Gastrocnemius medialis (tissue), 4 donors: ENCODE data around the gene DEPP1.

Experiments
- CTCF ChIP-seq, 5 experiments: fragments of 450-650 bp in 3 of 5; fragments of 200-600 bp in 2 of 5; sonication (generic) in 2 of 5; IDR thresholded peaks in 4 of 5; conservative IDR thresholded peaks in 1 of 5; 1 replicate in 4 of 5; 2 replicates in 1 of 5; pipeline ENCODE4 v1.5.1; 2016 to 2019; ENCODE audit warnings: antibody characterized with exemption in 5 of 5, mild to moderate bottlenecking in 3 of 5, moderate library complexity in 3 of 5
- POLR2A ChIP-seq, 2 donors: fragments of 450-650 bp; IDR thresholded peaks; one replicate each; pipeline ENCODE4 v1.6.1; 2017; ENCODE audit warnings: antibody characterized with exemption in 2 of 2, mild to moderate bottlenecking in 2 of 2, moderate library complexity in 2 of 2

GRCh38 chr10:44947371-44948152 lies 31.0 kb downstream of the DEPP1 start:
- TF ChIP-seq CTCF (IDR thresholded peaks at IDR 0.05 in 4 of 5, conservative IDR thresholded peaks at IDR 0.05 in 1 of 5) (no peak), POLR2A (IDR thresholded peaks at IDR 0.05) (no peak)
